K562 (cell line): ENCODE results near the gene NUDT22. TPM values are rescaled to one million over a fixed set of nuclear protein-coding genes. Genes with fewer than 3 reads are reported as not detected.

Source experiments
- ATAC-seq: fragments of 200-7000 bp; cut with Tn5 transposase; 3 replicates; pipeline ENCODE4 v1.9.1; 2020; ENCODE audit warnings: moderate library complexity
- BruUV-seq: library from RNA; stranded (reverse); fragments of 400-500 nt; replicated peaks from 2 replicates; lab custom pipeline; 2021; lab: Mats Ljungman, UMichigan
- CTCF ChIA-PET: fragments of 300-600 bp; formaldehyde crosslinking; extraction: SDS; loops from one replicate; lab custom pipeline; 2021; ENCODE audit warnings: low intra/inter-chr PET ratio; lab: Yijun Ruan, JAX
- POLR2A ChIA-PET: fragments of 300-600, 350-650 bp; sonication (Branson Sonifier 250); formaldehyde crosslinking; extraction: SDS; loops from one replicate; lab custom pipeline; 2021; ENCODE audit warnings: antibody characterized with exemption, inconsistent platforms; lab: Yijun Ruan, JAX
- DNase-seq, 4 experiments: peaks; one replicate each; pipeline versions ENCODE4 v3.0.0 to v3.0.0-alpha.2; 2011 to 2018; ENCODE audit warnings: low spot score in 3 of 4, mixed read lengths in 3 of 4; ENCODE audit errors: extremely low read depth in 1 of 4
- FAIRE-seq: peaks from 2 replicates; lab custom pipeline; 2011; peaks lifted over from hg19 to GRCh38; lab: Jason Lieb, UNC
- H2AFZ ChIP-seq: 2 replicates; pipeline ENCODE4 v1.6.0; 2011; ENCODE audit warnings: low read depth, low read length, control low read depth, inconsistent platforms
- H3K27ac ChIP-seq: fragments of 200-600 bp; 3 replicates; pipeline ENCODE4 v1.8.0; 2011; ENCODE audit warnings: low read depth, mild to moderate bottlenecking, control low read depth, inconsistent platforms, low read length, moderate library complexity, mixed read lengths; ENCODE audit errors: extremely low read depth
- H3K27me3 ChIP-seq, 2 experiments: fragments of 300-600 bp in 1 of 2; 2 replicates in 1 of 2; 3 replicates in 1 of 2; pipeline versions ENCODE4 v1.6.0 to v1.8.0; 2011; ENCODE audit warnings: inconsistent platforms in 2 of 2, low read length in 2 of 2, mild to moderate bottlenecking in 1 of 2, mixed read lengths in 1 of 2, moderate library complexity in 1 of 2; ENCODE audit not compliant: control insufficient read depth in 2 of 2, insufficient read depth in 2 of 2
- H3K36me3 ChIP-seq: fragments of 300-600 bp; 3 replicates; pipeline ENCODE4 v1.8.0; 2011; ENCODE audit warnings: mild to moderate bottlenecking, low read length, inconsistent platforms; ENCODE audit not compliant: control insufficient read depth, insufficient read depth
- H3K4me1 ChIP-seq, 2 experiments: fragments of 200-600 bp in 1 of 2; replicated peaks in 1 of 2; 2 replicates in 1 of 2; 3 replicates in 1 of 2; pipeline versions ENCODE4 v1.5.1 to v1.8.0; 2011; ENCODE audit warnings: inconsistent platforms in 2 of 2, low read length in 2 of 2, mild to moderate bottlenecking in 1 of 2, mixed read lengths in 1 of 2, moderate library complexity in 1 of 2; ENCODE audit not compliant: control insufficient read depth in 2 of 2, insufficient read depth in 2 of 2
- H3K4me2 ChIP-seq: 2 replicates; pipeline ENCODE4 v1.6.1; 2011; ENCODE audit warnings: low read length, control low read depth, inconsistent platforms, mixed read lengths; ENCODE audit not compliant: insufficient read depth
- H3K4me3 ChIP-seq: fragments of 200-600 bp; sonication (generic), shearing (Covaris generic); 2 replicates; pipeline ENCODE4 v1.5.1; 2016; ENCODE audit warnings: control low read depth, inconsistent platforms
- H3K79me2 ChIP-seq: fragments of 200-600 bp; 3 replicates; pipeline ENCODE4 v1.8.0; 2011; ENCODE audit warnings: low read length, inconsistent platforms; ENCODE audit not compliant: control insufficient read depth, insufficient read depth
- H3K9ac ChIP-seq, 2 experiments: 2 replicates each; pipeline versions ENCODE4 v1.6.0 to v1.6.1; 2011; ENCODE audit warnings: low read depth in 2 of 2, low read length in 2 of 2, control low read depth in 1 of 2, inconsistent platforms in 1 of 2, mild to moderate bottlenecking in 1 of 2, mixed read lengths in 1 of 2; ENCODE audit not compliant: insufficient read depth in 1 of 2
- H3K9me1 ChIP-seq: one replicate; pipeline ENCODE4 v1.6.0; 2011; ENCODE audit warnings: inconsistent platforms, mild to moderate bottlenecking, low read length, moderate library complexity; ENCODE audit not compliant: control insufficient read depth, insufficient read depth
- H3K9me3 ChIP-seq: replicated peaks from 2 replicates; pipeline ENCODE4 v1.5.1; 2011; ENCODE audit warnings: low read depth, low read length, inconsistent platforms; ENCODE audit not compliant: control insufficient read depth, insufficient read depth
- H4K20me1 ChIP-seq: replicated peaks from 2 replicates; pipeline ENCODE4 v1.6.1; 2011; ENCODE audit warnings: low read length, inconsistent platforms, mixed read lengths; ENCODE audit not compliant: control insufficient read depth, insufficient read depth
- BMI1 ChIP-seq: fragments of 150-350 bp; IDR thresholded peaks from 2 replicates; pipeline ENCODE4 v1.6.1; 2014; ENCODE audit warnings: low read length
- HIVEP1 ChIP-seq: fragments of 250-450 bp; sonication (Bioruptor Pico); IDR thresholded peaks from 2 replicates; pipeline ENCODE4 v1.4.0; 2020; ENCODE audit warnings: mild to moderate bottlenecking
- KAT2B ChIP-seq: IDR thresholded peaks from one replicate; pipeline ENCODE4 v1.6.1; 2012; ENCODE audit warnings: low read depth, mild to moderate bottlenecking, control low read depth, inconsistent platforms, low read length, moderate library complexity
- KDM1A ChIP-seq, 2 experiments: fragments of 450-650 bp; IDR thresholded peaks; 2 replicates each; pipeline ENCODE4 v1.6.1; 2016; ENCODE audit warnings: mild to moderate bottlenecking in 2 of 2
- NEUROD1 ChIP-seq: fragments of 150-350 bp; IDR thresholded peaks from 2 replicates; pipeline ENCODE4 v1.6.1; 2014; ENCODE audit warnings: borderline replicate concordance, low read length, low read depth; ENCODE audit not compliant: partially characterized antibody
- NRF1 ChIP-seq, 2 experiments: fragments of 450-650 bp; IDR thresholded peaks in 1 of 2; conservative IDR thresholded peaks in 1 of 2; 2 replicates each; pipeline ENCODE4 v1.6.1; 2014; ENCODE audit warnings: mild to moderate bottlenecking in 2 of 2
- OTX1 ChIP-seq: fragments of 450-650 bp; formaldehyde crosslinking; IDR thresholded peaks from 2 replicates; pipeline ENCODE4 v1.4.0; 2022; ENCODE audit warnings: mild to moderate bottlenecking
- RHOXF2B ChIP-seq: fragments of 250-450 bp; sonication (Bioruptor Pico); conservative IDR thresholded peaks from 2 replicates; pipeline ENCODE4 v1.5.1; 2021
- RNF2 ChIP-seq: sonication (generic); IDR thresholded peaks from 2 replicates; pipeline ENCODE4 v1.6.1; 2016
- SUPT5H ChIP-seq: fragments of 450-650 bp; IDR thresholded peaks from 2 replicates; pipeline ENCODE4 v1.6.1; 2016
- TCF3 ChIP-seq: sonication (generic); formaldehyde crosslinking; IDR thresholded peaks from 2 replicates; pipeline ENCODE4 v1.4.0; 2020; ENCODE audit warnings: mild to moderate bottlenecking, missing genetic modification reagents
- ZBED1 ChIP-seq: IDR thresholded peaks from 2 replicates; pipeline ENCODE4 v1.6.1; 2014
- ZBTB1 ChIP-seq: sonication (generic); formaldehyde crosslinking; IDR thresholded peaks from 2 replicates; pipeline ENCODE4 v1.8.1; 2023; ENCODE audit warnings: missing genetic modification reagents, low read depth, mild to moderate bottlenecking, borderline replicate concordance
- ZNF444 ChIP-seq: fragments of 250-450 bp; sonication (Bioruptor Pico); IDR thresholded peaks from 2 replicates; pipeline ENCODE4 v1.4.0; 2020; ENCODE audit warnings: mild to moderate bottlenecking, moderate library complexity
- ZNF75A ChIP-seq: fragments of 450-650 bp; formaldehyde crosslinking; IDR thresholded peaks from 2 replicates; pipeline ENCODE4 v1.4.0; 2020; ENCODE audit warnings: mild to moderate bottlenecking
- ZNF766 ChIP-seq: fragments of 200-800 bp; sonication (Bioruptor generic); conservative IDR thresholded peaks from 2 replicates; pipeline ENCODE4 v1.6.1; 2016; ENCODE audit warnings: missing genetic modification characterization, missing compliant biosample characterization
- WGBS: fragments of 100-300 bp; shearing (Covaris generic); methylation state at CpG from one replicate; pipeline ENCODE4 v1.1.6; 2016; ENCODE audit warnings: low coverage, mixed read lengths; ENCODE audit not compliant: insufficient coverage; ENCODE audit errors: missing lambda C conversion rate; 5-methylcytosine and 5-hydroxymethylcytosine counted together
- in situ Hi-C: fragments of 300-500 bp; cut with MboI; formaldehyde crosslinking; loops from 4 replicates; pipeline ENCODE4 v1.15.0; 2018; ENCODE audit warnings: inconsistent platforms, mixed read lengths
- intact Hi-C: fragments of 100-400 bp; cut with micrococcal nuclease; formaldehyde crosslinking; loops from 2 replicates; pipeline ENCODE4 v1.14.2; 2022
- polyA plus RNA-seq, 8 experiments: library from polyadenylated mRNA; depleted of rRNA in 4 of 8; stranded (reverse) in 5 of 8; unstranded in 3 of 8; fragments of >200 nt; fragmentation: Nextera tagmentation in 2 of 8; fragmentation: Illumina TruSeq in 1 of 8; extraction: Ambion mirVana in 2 of 8; extraction: Trizol in 1 of 8; gene quantifications; 2 replicates each; pipeline versions ENCODE4 v1.2.1 to v1.2.3, GENCODE V29; 2011 to 2014; ENCODE audit warnings: inconsistent platforms in 1 of 8, missing spikeins in 1 of 8
- total RNA-seq, 7 experiments: library from RNA; depleted of rRNA in 6 of 7; stranded (reverse); fragments of >200 nt in 6 of 7; fragmentation: Illumina TruSeq in 2 of 7; extraction: Trizol in 2 of 7; gene quantifications; 2 replicates each; pipeline versions ENCODE4 v1.2.1 to v1.2.3, GENCODE V29; 2011 to 2021; ENCODE audit warnings: low replicate concordance in 1 of 7
- TF ChIP-seq, protein P1 (sequence below): fragments of 450-650 bp; conservative IDR thresholded peaks from 2 replicates; pipeline ENCODE4 v1.6.1; 2016; ENCODE audit warnings: missing genetic modification characterization, low read depth, mild to moderate bottlenecking, missing compliant biosample characterization, moderate library complexity

NUDT22 gene
- total and polyA plus RNA-seq, 9 of the 15 experiments (the other 6 are each of a cell fraction or from before 2014, with no cell fraction given), result 6.3 to 92.6 (median 37.4) TPM

DNA sequence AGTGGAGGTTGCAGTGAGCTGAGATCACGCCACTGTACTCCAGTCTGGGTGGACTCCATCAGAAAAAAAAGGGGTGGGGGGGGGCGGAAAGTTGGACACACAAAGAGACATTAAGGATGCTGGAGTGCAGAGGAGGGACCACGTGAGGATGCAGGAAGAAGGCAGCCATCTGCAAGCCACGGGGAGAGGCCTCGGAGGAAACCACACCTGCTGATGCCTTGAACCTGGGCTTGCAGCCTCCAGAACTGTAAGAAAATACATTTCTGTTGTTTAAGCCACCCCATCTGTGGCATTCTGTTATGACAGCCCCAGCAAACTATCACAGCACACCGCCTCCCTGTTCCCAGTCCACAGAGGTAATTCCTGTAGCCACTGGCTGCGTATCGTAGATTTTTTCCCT is 49.3 kb upstream of the NUDT22 start:
- no peak for ATAC-seq

DNA sequence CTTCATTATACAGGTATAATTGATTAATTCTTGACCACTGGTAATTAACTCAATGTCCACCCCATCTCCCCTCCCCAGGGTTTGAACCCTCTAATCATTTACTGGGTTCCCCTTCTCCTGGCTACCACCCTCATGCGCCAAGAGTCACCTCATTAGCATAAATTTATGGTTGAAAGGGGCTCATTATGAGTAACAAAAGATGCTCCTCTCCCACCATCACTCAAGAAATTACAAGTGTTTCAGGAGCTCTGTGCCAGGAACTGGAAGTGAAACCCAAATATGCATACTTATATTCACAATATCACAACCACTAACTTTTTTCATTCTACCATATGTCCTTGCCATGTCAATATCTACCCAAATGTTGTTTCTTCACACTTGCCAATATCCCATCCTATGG is 47.9 kb upstream of the NUDT22 start:
- peaks cover 10% of the 10 kb centered on the region for H3K79me2 ChIP-seq
- in situ Hi-C loops, result no loop called here
- no peaks in the 10 kb centered on the region for H3K9me1 ChIP-seq
- no peaks in the 10 kb centered on the region for H4K20me1 ChIP-seq
- WGBS, result 90% methylated on average over 1 of the region's 1 CpG
- H3K27me3 ChIP-seq, result no peaks in the 10 kb centered on the region
- ATAC-seq (no peak), DNase-seq (no peak), FAIRE-seq (no peak)
- no TSS peak for BruUV-seq
- H3K27ac ChIP-seq, result no peak overlapping the region
- no peak overlapping the region for H2AFZ ChIP-seq
- H3K4me1 ChIP-seq, result peaks cover 23 to 25% of the 10 kb centered on the region in 2 experiments
- no peak overlapping the region; a peak in 1 of 4 replicates for H3K9ac ChIP-seq
- H3K4me2 ChIP-seq, result no peak overlapping the region
- ChIA-PET CTCF (no interaction called here), POLR2A (interaction anchor here (0.6 kb wide), 2 partner anchors 9 to 81 kb away, joined by 3 to 5 read pairs; no protein-coding TSS in a partner anchor)
- H3K36me3 ChIP-seq, result peaks cover 1% of the 10 kb centered on the region; the same call in 1 of the 3 replicates
- H3K9me3 ChIP-seq, result no peaks in the 10 kb centered on the region
- intact Hi-C loops, result no loop called here
- H3K4me3 ChIP-seq, result no peak overlapping the region
- TF ChIP-seq TCF3 (no peak), ZNF766 (CRISPR knock-in tag) (no peak), RNF2 (no peak), BMI1 (no peak), RHOXF2B (CRISPR knock-in tag) (no peak), KAT2B (no peak), OTX1 (CRISPR knock-in tag) (no peak), HIVEP1 (CRISPR knock-in tag) (no peak)

More for the DNA sequence above, 49.3 kb upstream of the NUDT22 start:
- Histone ChIP-seq H3K9me1 (no peaks in the 10 kb centered on the region), H3K4me1 (peaks cover 14 to 18% of the 10 kb centered on the region in 2 experiments), H2AFZ (no peak overlapping the region), H3K27me3 (no peaks in the 10 kb centered on the region), H3K4me2 (no peak overlapping the region), H3K9me3 (no peaks in the 10 kb centered on the region), H3K27ac (no peak overlapping the region), H3K36me3 (no peaks in the 10 kb centered on the region), H3K9ac (no peak overlapping the region)
- intact Hi-C loops (no loop called here), in situ Hi-C loops (no loop called here)
- FAIRE-seq, result no peak
- 69% methylated on average over 7 of the region's 8 CpGs for WGBS
- no peak for TF ChIP-seq ZNF75A (CRISPR knock-in tag)
- no peak for TF ChIP-seq SUPT5H
- TF ChIP-seq, protein P1, sequence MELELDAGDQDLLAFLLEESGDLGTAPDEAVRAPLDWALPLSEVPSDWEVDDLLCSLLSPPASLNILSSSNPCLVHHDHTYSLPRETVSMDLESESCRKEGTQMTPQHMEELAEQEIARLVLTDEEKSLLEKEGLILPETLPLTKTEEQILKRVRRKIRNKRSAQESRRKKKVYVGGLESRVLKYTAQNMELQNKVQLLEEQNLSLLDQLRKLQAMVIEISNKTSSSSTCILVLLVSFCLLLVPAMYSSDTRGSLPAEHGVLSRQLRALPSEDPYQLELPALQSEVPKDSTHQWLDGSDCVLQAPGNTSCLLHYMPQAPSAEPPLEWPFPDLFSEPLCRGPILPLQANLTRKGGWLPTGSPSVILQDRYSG (tag), result no peak
- TF ChIP-seq ZNF444 (CRISPR knock-in tag), result no peak
- no peak for TF ChIP-seq NEUROD1
- TF ChIP-seq KDM1A (IDR thresholded peaks at IDR 0.05), result no peak
- TF ChIP-seq NRF1 (conservative IDR thresholded peaks at IDR 0.05 in 1 of 2, IDR thresholded peaks at IDR 0.05 in 1 of 2), result no peak
- no peak for TF ChIP-seq ZBTB1 (CRISPR knock-in tag)
- no peak for TF ChIP-seq ZBED1
- TF ChIP-seq, all 486 proteins: peak for 0
- no peaks in the 10 kb centered on the region for H4K20me1 ChIP-seq
- no TSS peak for BruUV-seq
- CTCF ChIA-PET, result no interaction called here
- POLR2A ChIA-PET, result interaction anchor here (0.7 kb wide), 1 partner anchor 163 kb away, joined by 3 read pairs; no protein-coding TSS in a partner anchor
- no peak for DNase-seq
- H3K4me3 ChIP-seq, result no peak overlapping the region
- H3K79me2 ChIP-seq, result peaks cover 2% of the 10 kb centered on the region; the same call in 1 of the 3 replicates
